ENCODE measurements around the gene ADAM29.

The ADAM29 gene

GRCh38 chr4:174929346-174929745, 11.2 kb downstream of the ADAM29 start:
- H3K36me3 ChIP-seq (ENCODE audit: insufficient read depth, low read length) = no peaks in the 10 kb centered on the region
- no peak overlapping the region for H2AFZ ChIP-seq (ENCODE audit: low read length)

DNA sequence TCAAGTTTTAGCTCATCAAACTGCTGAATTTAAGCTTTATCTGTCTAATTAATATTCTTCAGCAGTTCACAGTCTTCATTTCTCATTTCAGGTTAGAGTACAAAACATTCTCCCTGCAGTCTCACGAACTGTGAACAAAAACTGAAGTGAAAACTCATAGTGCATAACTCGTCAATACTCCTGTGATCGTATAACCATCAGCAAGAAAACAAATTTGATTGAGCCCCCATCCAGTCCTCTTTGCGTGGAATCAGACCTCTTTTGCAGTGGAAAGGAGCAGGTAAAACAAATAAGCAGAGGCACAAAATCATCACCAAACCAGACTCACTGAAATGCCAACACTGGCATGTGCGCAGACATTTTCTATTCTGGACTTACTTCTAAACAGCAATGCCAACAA, 12.7 kb downstream of the ADAM29 start:
- H3K4me2 ChIP-seq (ENCODE audit: low read depth, low read length, poor library complexity, severe bottlenecking) = no peak overlapping the region
- no peaks in the 10 kb centered on the region for H3K9me3 ChIP-seq (ENCODE audit: insufficient read depth, low read depth, low read length)
- H3K36me3 ChIP-seq (ENCODE audit: insufficient read depth, low read length) = no peaks in the 10 kb centered on the region
- no peak overlapping the region for H2AFZ ChIP-seq (ENCODE audit: low read length)
- H3K9ac ChIP-seq (ENCODE audit: low read depth, low read length, poor library complexity, severe bottlenecking) = no peak overlapping the region
- no peaks in the 10 kb centered on the region for H3K27me3 ChIP-seq (ENCODE audit: insufficient read depth, low read length, poor library complexity, severe bottlenecking)
- H3K4me3 ChIP-seq (ENCODE audit: low read length, poor library complexity, severe bottlenecking) = no peak overlapping the region
- no peaks in the 10 kb centered on the region for H3K9me2 ChIP-seq (replicated peaks; ENCODE audit: low read depth, low read length)
- no peaks in the 10 kb centered on the region for H3K4me1 ChIP-seq (ENCODE audit: insufficient read depth, low read length, poor library complexity, severe bottlenecking)
- H3F3A ChIP-seq (ENCODE audit: low read depth) = no peaks in the 10 kb centered on the region
- no peaks in the 10 kb centered on the region for H4K20me1 ChIP-seq (ENCODE audit: insufficient read depth, low read length, poor library complexity, severe bottlenecking)
- H3K79me2 ChIP-seq (ENCODE audit: insufficient read depth, low read length) = no peaks in the 10 kb centered on the region
- TF ChIP-seq CTCF (conservative IDR thresholded peaks at IDR 0.05; ENCODE audit: low read length) (no peak), EZH2phosphoT487 (IDR thresholded peaks at IDR 0.05; ENCODE audit: borderline replicate concordance) (no peak)

More at GRCh38 chr4:174929346-174929745, 11.2 kb downstream of the ADAM29 start:
- H3K79me2 ChIP-seq (ENCODE audit: insufficient read depth, low read length) = no peaks in the 10 kb centered on the region
- H3K9me3 ChIP-seq (ENCODE audit: insufficient read depth, low read depth, low read length) = no peaks in the 10 kb centered on the region
- no peaks in the 10 kb centered on the region for H3K9me2 ChIP-seq (replicated peaks; ENCODE audit: low read depth, low read length)
- no peaks in the 10 kb centered on the region for H4K20me1 ChIP-seq (ENCODE audit: insufficient read depth, low read length, poor library complexity, severe bottlenecking)
- H3F3A ChIP-seq (ENCODE audit: low read depth) = no peaks in the 10 kb centered on the region
- H3K4me1 ChIP-seq (ENCODE audit: insufficient read depth, low read length, poor library complexity, severe bottlenecking) = no peaks in the 10 kb centered on the region
- no peak overlapping the region for H3K4me2 ChIP-seq (ENCODE audit: low read depth, low read length, poor library complexity, severe bottlenecking)
- TF ChIP-seq EZH2phosphoT487 (IDR thresholded peaks at IDR 0.05; ENCODE audit: borderline replicate concordance) = no peak
- no peak for TF ChIP-seq CTCF (conservative IDR thresholded peaks at IDR 0.05; ENCODE audit: low read length)
- no peak overlapping the region for H3K4me3 ChIP-seq (ENCODE audit: low read length, poor library complexity, severe bottlenecking)
- no peak overlapping the region for H3K9ac ChIP-seq (ENCODE audit: low read depth, low read length, poor library complexity, severe bottlenecking)
- no peaks in the 10 kb centered on the region for H3K27me3 ChIP-seq (ENCODE audit: insufficient read depth, low read length, poor library complexity, severe bottlenecking)

- no peaks in the 10 kb centered on the region for H3K36me3 ChIP-seq (ENCODE audit: insufficient read depth, low read length)
- no peaks in the 10 kb centered on the region for H3K27me3 ChIP-seq (ENCODE audit: insufficient read depth, low read length, poor library complexity, severe bottlenecking)
- TF ChIP-seq EZH2phosphoT487 (IDR thresholded peaks at IDR 0.05; ENCODE audit: borderline replicate concordance) = no peak
- no peak for TF ChIP-seq CTCF (conservative IDR thresholded peaks at IDR 0.05; ENCODE audit: low read length)
- H3K4me1 ChIP-seq (ENCODE audit: insufficient read depth, low read length, poor library complexity, severe bottlenecking) = no peaks in the 10 kb centered on the region
- H3K4me2 ChIP-seq (ENCODE audit: low read depth, low read length, poor library complexity, severe bottlenecking) = no peak overlapping the region
- H3F3A ChIP-seq (ENCODE audit: low read depth) = no peaks in the 10 kb centered on the region
- no peak overlapping the region for H3K9ac ChIP-seq (ENCODE audit: low read depth, low read length, poor library complexity, severe bottlenecking)
- H3K9me3 ChIP-seq (ENCODE audit: insufficient read depth, low read depth, low read length) = no peaks in the 10 kb centered on the region
- H3K4me3 ChIP-seq (ENCODE audit: low read length, poor library complexity, severe bottlenecking) = no peak overlapping the region
- H4K20me1 ChIP-seq (ENCODE audit: insufficient read depth, low read length, poor library complexity, severe bottlenecking) = no peaks in the 10 kb centered on the region
- no peaks in the 10 kb centered on the region for H3K79me2 ChIP-seq (ENCODE audit: insufficient read depth, low read length)
- 0 out of 2 replicates have a peak overlapping the region, but pooled peaks have one; percentile 26 for H2AFZ ChIP-seq (ENCODE audit: low read length)
- H3K9me2 ChIP-seq (replicated peaks; ENCODE audit: low read depth, low read length) = no peaks in the 10 kb centered on the region
Measured at GRCh38 chr4:174933083-174933482, 14.9 kb downstream of the ADAM29 start.

Data from Loucy (cell line).